ENCODE data around the gene FCF1. TPM values are rescaled to one million over a fixed set of nuclear protein-coding genes. Genes with fewer than 3 reads are reported as not detected.

FCF1 gene
- total and polyA plus RNA-seq, 2 donors, result 38.0 to 38.3 TPM

GRCh38 chr14:74762917-74763802 is 50.2 kb downstream of the FCF1 start, which contains the start of gene YLPM1:
Gene YLPM1 (plus strand): TSS chr14:74763316. CDS start chr14:74763490, 174 bp downstream.
- peak within 1 kb of the TSS; percentile 85 for H3K27ac ChIP-seq (ENCODE audit: low read depth)
- peak; percentile 92 for DNase-seq (ENCODE audit: extremely low spot score)
- H3K4me1 ChIP-seq (ENCODE audit: insufficient read depth), result peaks cover 1% of the 10 kb centered on the region
- H3K4me3 ChIP-seq (ENCODE audit: low read depth, low read length), result peak within 1 kb of the TSS; percentile 99
- H3K36me3 ChIP-seq (ENCODE audit: insufficient read depth), result no peaks in the 10 kb centered on the region
- WGBS, result under 1% methylated on average over 76 of the region's 76 CpGs

- Histone ChIP-seq H3K27ac (ENCODE audit: low read depth) (peak overlapping the region; percentile 85), H3K4me3 (ENCODE audit: low read depth, low read length) (peak overlapping the region; percentile 99), H3K36me3 (ENCODE audit: insufficient read depth) (no peaks in the 10 kb centered on the region), H3K4me1 (ENCODE audit: insufficient read depth) (peaks cover 1% of the 10 kb centered on the region)
- DNase-seq (ENCODE audit: extremely low spot score), result no peak
- WGBS, result 1% methylated on average over 19 of the region's 19 CpGs
Observed at GRCh38 chr14:74763803-74764531, 51.0 kb downstream of the FCF1 start.

GRCh38 chr14:74765721-74766120 is 52.8 kb downstream of the FCF1 start:
- Histone ChIP-seq H3K36me3 (ENCODE audit: insufficient read depth) (no peaks in the 10 kb centered on the region), H3K4me3 (ENCODE audit: low read depth, low read length) (peak overlapping the region; percentile 7), H3K4me1 (ENCODE audit: insufficient read depth) (peaks cover 1% of the 10 kb centered on the region), H3K27ac (ENCODE audit: low read depth) (no peak overlapping the region)
- no peak for DNase-seq (ENCODE audit: extremely low spot score)

GRCh38 chr14:74771399-74771798 is 58.5 kb downstream of the FCF1 start:
- Histone ChIP-seq H3K27ac (ENCODE audit: low read depth) (no peak overlapping the region), H3K4me1 (ENCODE audit: insufficient read depth) (peaks cover 1% of the 10 kb centered on the region), H3K36me3 (ENCODE audit: insufficient read depth) (no peaks in the 10 kb centered on the region), H3K4me3 (ENCODE audit: low read depth, low read length) (no peak overlapping the region)
- WGBS, result 61% methylated on average over 5 of the region's 5 CpGs
- no peak for DNase-seq (ENCODE audit: extremely low spot score)

GRCh38 chr14:74784634-74785033 is 71.7 kb downstream of the FCF1 start:
- DNase-seq (ENCODE audit: extremely low spot score), result no peak
- Histone ChIP-seq H3K4me1 (ENCODE audit: insufficient read depth) (no peaks in the 10 kb centered on the region), H3K4me3 (ENCODE audit: low read depth, low read length) (no peak overlapping the region), H3K27ac (ENCODE audit: low read depth) (no peak overlapping the region), H3K36me3 (ENCODE audit: insufficient read depth) (peaks cover 6% of the 10 kb centered on the region)

GRCh38 chr14:74785056-74785613 is 72.2 kb downstream of the FCF1 start:
- 39% methylated on average over 1 of the region's 1 CpG for WGBS
- no peaks in the 10 kb centered on the region for H3K4me1 ChIP-seq (ENCODE audit: insufficient read depth)
- no peak for DNase-seq (ENCODE audit: extremely low spot score)
- H3K4me3 ChIP-seq (ENCODE audit: low read depth, low read length), result no peak overlapping the region
- no peak overlapping the region for H3K27ac ChIP-seq (ENCODE audit: low read depth)
- H3K36me3 ChIP-seq (ENCODE audit: insufficient read depth), result peaks cover 6% of the 10 kb centered on the region

- Histone ChIP-seq H3K36me3 (ENCODE audit: insufficient read depth) (peaks cover 2% of the 10 kb centered on the region), H3K27ac (ENCODE audit: low read depth) (no peak overlapping the region), H3K4me3 (ENCODE audit: low read depth, low read length) (no peak overlapping the region), H3K4me1 (ENCODE audit: insufficient read depth) (no peaks in the 10 kb centered on the region)
- no peak for DNase-seq (ENCODE audit: extremely low spot score)
- WGBS, result 92% methylated on average over 2 of the region's 2 CpGs
Observed at GRCh38 chr14:74786796-74787315, 73.9 kb downstream of the FCF1 start.

Small RNA genes lying within 50 kb of the gene (small RNA-seq; reads per million reads assigned to genes)
- not detected for gene RF00409

Other genes with a start within 250 kb of the FCF1 start
- 99.8 TPM for gene NPC2, start 219.8 kb upstream of the FCF1 start, total RNA-seq
- 288 TPM for gene NPC2, start 219.8 kb upstream of the FCF1 start, polyA plus RNA-seq
- 18.2 TPM for gene ISCA2, start 219.4 kb upstream of the FCF1 start, total RNA-seq
- gene ISCA2, start 219.4 kb upstream of the FCF1 start, polyA plus RNA-seq, result 19.1 TPM
- 26.7 TPM for gene LTBP2, start 100.9 kb upstream of the FCF1 start, total RNA-seq
- 6.8 TPM for gene LTBP2, start 100.9 kb upstream of the FCF1 start, polyA plus RNA-seq
- 20.4 TPM for gene AREL1, start 64 bp upstream of the FCF1 start, total RNA-seq
- 9.2 TPM for gene AREL1, start 64 bp upstream of the FCF1 start, polyA plus RNA-seq
- gene YLPM1, start 50.2 kb downstream of the FCF1 start, total RNA-seq, result 153 TPM
- 23.0 TPM for gene YLPM1, start 50.2 kb downstream of the FCF1 start, polyA plus RNA-seq
- gene PROX2, start 163.0 kb downstream of the FCF1 start, total RNA-seq, result not detected
- not detected for gene PROX2, start 163.0 kb downstream of the FCF1 start, polyA plus RNA-seq
- 50.2 TPM for gene DLST, start 168.8 kb downstream of the FCF1 start, total RNA-seq
- gene DLST, start 168.8 kb downstream of the FCF1 start, polyA plus RNA-seq, result 96.3 TPM
- gene RPS6KL1, start 210.1 kb downstream of the FCF1 start, total RNA-seq, result 2.4 TPM
- 3.7 TPM for gene RPS6KL1, start 210.1 kb downstream of the FCF1 start, polyA plus RNA-seq
- 7.3 TPM for gene PGF, start 242.5 kb downstream of the FCF1 start, total RNA-seq
- gene PGF, start 242.5 kb downstream of the FCF1 start, polyA plus RNA-seq, result 18.7 TPM